HCT116 (cell line): ENCODE measurements around the gene ACSF2. TPM values are rescaled to one million over a fixed set of nuclear protein-coding genes. Genes with fewer than 3 reads are reported as not detected.

Experiments used
- ATAC-seq: fragments of 200-7000 bp; cut with Tn5 transposase; 2 replicates; pipeline ENCODE4 v1.9.1; 2020; ENCODE audit warnings: mild to moderate bottlenecking, moderate library complexity
- BruUV-seq: library from RNA; stranded (reverse); fragments of 400-500 nt; replicated peaks from 2 replicates; lab custom pipeline; 2021; lab: Mats Ljungman, UMichigan
- CTCF ChIA-PET: fragments of 300-600 bp; sonication (Branson Sonifier 250); formaldehyde crosslinking; loops from one replicate; lab custom pipeline; 2021; ENCODE audit warnings: antibody characterized with exemption; lab: Charles Lee
- POLR2A ChIA-PET: fragments of 300-600, 350-600 bp; sonication (Branson Sonifier 250); formaldehyde crosslinking; loops from one replicate; lab custom pipeline; 2021; ENCODE audit warnings: antibody characterized with exemption; lab: Charles Lee
- RAD21 ChIA-PET, 2 experiments: fragments of 300-600 bp; sonication (Branson Sonifier 250); formaldehyde crosslinking; loops; one replicate each; lab custom pipeline; 2023; ENCODE audit warnings: low total read pairs in 2 of 2; ENCODE audit not compliant: uncharacterized antibody in 2 of 2, unreplicated experiment in 2 of 2, low non-redundant PET in 1 of 2; lab: Charles Lee
- DNase-seq: peaks from one replicate; pipeline ENCODE4 v3.0.0-alpha.2; 2010; ENCODE audit warnings: low read depth, low spot score
- H2AFZ ChIP-seq: fragments of 200-600 bp; shearing (Covaris generic), sonication (generic); 2 replicates; pipeline ENCODE4 v1.6.1; 2017; ENCODE audit warnings: low read depth, mixed run types, mixed read lengths, antibody characterized with exemption, low read length; ENCODE audit not compliant: poor library complexity, severe bottlenecking
- H3K27ac ChIP-seq: 2 replicates; pipeline ENCODE4 v1.5.1; 2012; ENCODE audit warnings: low read depth, low read length
- H3K27me3 ChIP-seq: fragments of 200-600 bp; sonication (generic); 2 replicates; pipeline ENCODE4 v1.6.1; 2016; ENCODE audit warnings: mixed run types, low read length, mixed read lengths; ENCODE audit not compliant: insufficient read depth
- H3K36me3 ChIP-seq, 2 experiments: fragments of 200-500 bp in 1 of 2; fragments of 200-600 bp in 1 of 2; sonication (Bioruptor generic) in 1 of 2; sonication (generic) in 1 of 2; 2 replicates each; pipeline versions ENCODE4 v1.5.1 to v1.6.1; 2014 to 2016; ENCODE audit warnings: low read length in 2 of 2, inconsistent platforms in 1 of 2, mixed read lengths in 1 of 2, mixed run types in 1 of 2; ENCODE audit not compliant: insufficient read depth in 2 of 2, control insufficient read depth in 1 of 2
- H3K4me1 ChIP-seq, 2 experiments: fragments of 200-600 bp in 1 of 2; sonication (generic) in 1 of 2; 2 replicates each; pipeline versions ENCODE4 v1.5.1 to v1.6.1; 2012 to 2017; ENCODE audit warnings: low read length in 2 of 2, inconsistent platforms in 1 of 2, mild to moderate bottlenecking in 1 of 2, mixed read lengths in 1 of 2, mixed run types in 1 of 2, moderate library complexity in 1 of 2; ENCODE audit not compliant: insufficient read depth in 2 of 2, control insufficient read depth in 1 of 2
- H3K4me2 ChIP-seq: fragments of 200-600 bp; sonication (generic); 2 replicates; pipeline ENCODE4 v1.6.1; 2017; ENCODE audit warnings: mixed run types, low read length, mixed read lengths
- H3K4me3 ChIP-seq, 2 experiments: fragments of 200-600 bp in 1 of 2; sonication (generic) in 1 of 2; replicated peaks in 1 of 2; 2 replicates each; pipeline ENCODE4 v1.5.1; 2011 to 2016; ENCODE audit warnings: low read length in 2 of 2, control low read depth in 1 of 2, low read depth in 1 of 2, mild to moderate bottlenecking in 1 of 2, mixed read lengths in 1 of 2, mixed run types in 1 of 2
- H3K79me2 ChIP-seq: fragments of 200-600 bp; sonication (generic); 2 replicates; pipeline ENCODE4 v1.6.1; 2017; ENCODE audit warnings: mild to moderate bottlenecking, mixed run types, low read length, moderate library complexity, mixed read lengths; ENCODE audit not compliant: insufficient read depth
- H3K9ac ChIP-seq: fragments of 200-600 bp; sonication (generic); 2 replicates; pipeline ENCODE4 v1.6.1; 2016; ENCODE audit warnings: low read length, mixed read lengths
- H3K9me2 ChIP-seq: fragments of 200-600 bp; sonication (generic), shearing (Covaris generic); 2 replicates; pipeline ENCODE4 v1.6.1; 2017; ENCODE audit warnings: mixed run types, mild to moderate bottlenecking, moderate library complexity; ENCODE audit not compliant: insufficient read depth
- H3K9me3 ChIP-seq, 2 experiments: fragments of 200-500 bp in 1 of 2; fragments of 200-600 bp in 1 of 2; sonication (Bioruptor generic) in 1 of 2; sonication (generic) in 1 of 2; 2 replicates each; pipeline ENCODE4 v1.6.1; 2014 to 2017; ENCODE audit warnings: low read length in 2 of 2, mixed read lengths in 2 of 2, inconsistent platforms in 1 of 2, low read depth in 1 of 2, mild to moderate bottlenecking in 1 of 2, mixed run types in 1 of 2, moderate library complexity in 1 of 2; ENCODE audit not compliant: control insufficient read depth in 1 of 2, insufficient read depth in 1 of 2
- H4K20me1 ChIP-seq: fragments of 200-600 bp; sonication (generic), shearing (Covaris generic); 2 replicates; pipeline ENCODE4 v1.6.1; 2017; ENCODE audit warnings: mixed run types, mild to moderate bottlenecking, moderate library complexity; ENCODE audit not compliant: insufficient read depth
- EZH2 ChIP-seq: fragments of 200-600 bp; sonication (generic); IDR thresholded peaks from 2 replicates; pipeline ENCODE4 v1.6.1; 2017; ENCODE audit warnings: antibody characterized with exemption, mixed run types
- POLR2AphosphoS5 ChIP-seq: IDR thresholded peaks from 2 replicates; pipeline ENCODE4 v1.6.1; 2011; ENCODE audit warnings: mild to moderate bottlenecking, low read depth, low read length, moderate library complexity
- SRF ChIP-seq: IDR thresholded peaks from 2 replicates; pipeline ENCODE4 v1.6.1; 2012; ENCODE audit warnings: low read depth
- YY1 ChIP-seq: IDR thresholded peaks from 2 replicates; pipeline ENCODE4 v1.6.1; 2011; ENCODE audit warnings: low read length, low read depth, moderate library complexity, mild to moderate bottlenecking; ENCODE audit not compliant: insufficient replicate concordance; ENCODE audit errors: extremely low read depth
- intact Hi-C: fragments of 100-400 bp; cut with micrococcal nuclease; formaldehyde crosslinking; loops from 2 replicates; pipeline ENCODE4 v1.10.0; 2022
- total RNA-seq: library from RNA; stranded (reverse); gene quantifications from one replicate; pipeline ENCODE4 v1.2.1, GENCODE V29; 2021; ENCODE audit not compliant: unreplicated experiment
- TF ChIP-seq, protein P1 (sequence below): IDR thresholded peaks from 2 replicates; pipeline ENCODE4 v1.6.1; 2012; ENCODE audit warnings: low read depth

Gene ACSF2
- total RNA-seq, 1 experiment from 2014 or later = 52.4 TPM

DNA sequence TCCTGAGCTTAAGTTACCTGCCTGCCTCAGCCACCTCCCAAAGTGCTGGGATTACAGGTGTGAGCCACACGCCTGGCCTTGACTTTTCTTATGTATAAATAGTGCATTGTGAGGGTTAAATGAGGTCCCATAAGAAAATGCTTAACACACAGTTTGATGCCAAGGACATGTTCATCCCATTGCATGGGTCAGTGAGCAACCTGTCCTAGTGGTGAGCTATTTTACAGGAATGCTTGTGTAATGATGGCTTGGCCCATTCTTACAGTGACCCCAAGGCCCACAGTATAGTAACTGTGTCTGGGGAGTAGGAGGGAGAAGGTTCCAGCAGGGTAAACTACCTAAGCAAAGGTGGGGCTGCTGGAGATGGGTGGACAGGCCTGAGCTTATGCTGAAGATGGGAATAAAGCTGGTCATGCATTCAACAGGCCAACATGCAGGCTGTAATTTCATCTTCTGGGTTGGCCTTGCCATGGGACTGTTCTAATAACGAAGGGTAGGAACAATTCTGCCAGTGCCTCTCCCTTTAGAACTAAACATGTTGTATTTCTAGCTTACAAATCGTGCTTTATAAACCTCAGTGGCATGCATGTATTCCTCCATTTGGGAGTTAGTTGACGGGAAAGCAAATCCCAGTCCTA is 6.2 kb downstream of the ACSF2 start:
- intact Hi-C loops = no loop called here
- Histone ChIP-seq H3K36me3 (no peaks in the 10 kb centered on the region; a peak in 1 of 4 replicates), H3K27me3 (no peaks in the 10 kb centered on the region), H3K9me3 (no peaks in the 10 kb centered on the region), H3K4me2 (no peak overlapping the region), H3K9me2 (no peaks in the 10 kb centered on the region), H3K4me3 (no peak overlapping the region), H2AFZ (no peak overlapping the region), H3K4me1 (peaks cover 3 to 8% of the 10 kb centered on the region in 2 experiments; a peak in 3 of 4 replicates), H4K20me1 (no peaks in the 10 kb centered on the region), H3K27ac (no peak overlapping the region), H3K79me2 (no peaks in the 10 kb centered on the region), H3K9ac (no peak overlapping the region)
- DNase-seq (no peak), ATAC-seq (no peak)
- POLR2A ChIA-PET = no interaction called here
- CTCF ChIA-PET = interaction anchor here (1.3 kb wide), 1 partner anchor 47 kb away, joined by 3 read pairs; no protein-coding TSS in a partner anchor
- TF ChIP-seq SRF (no peak), YY1 (no peak), POLR2AphosphoS5 (no peak), EZH2 (no peak)
- TF ChIP-seq, protein P1, sequence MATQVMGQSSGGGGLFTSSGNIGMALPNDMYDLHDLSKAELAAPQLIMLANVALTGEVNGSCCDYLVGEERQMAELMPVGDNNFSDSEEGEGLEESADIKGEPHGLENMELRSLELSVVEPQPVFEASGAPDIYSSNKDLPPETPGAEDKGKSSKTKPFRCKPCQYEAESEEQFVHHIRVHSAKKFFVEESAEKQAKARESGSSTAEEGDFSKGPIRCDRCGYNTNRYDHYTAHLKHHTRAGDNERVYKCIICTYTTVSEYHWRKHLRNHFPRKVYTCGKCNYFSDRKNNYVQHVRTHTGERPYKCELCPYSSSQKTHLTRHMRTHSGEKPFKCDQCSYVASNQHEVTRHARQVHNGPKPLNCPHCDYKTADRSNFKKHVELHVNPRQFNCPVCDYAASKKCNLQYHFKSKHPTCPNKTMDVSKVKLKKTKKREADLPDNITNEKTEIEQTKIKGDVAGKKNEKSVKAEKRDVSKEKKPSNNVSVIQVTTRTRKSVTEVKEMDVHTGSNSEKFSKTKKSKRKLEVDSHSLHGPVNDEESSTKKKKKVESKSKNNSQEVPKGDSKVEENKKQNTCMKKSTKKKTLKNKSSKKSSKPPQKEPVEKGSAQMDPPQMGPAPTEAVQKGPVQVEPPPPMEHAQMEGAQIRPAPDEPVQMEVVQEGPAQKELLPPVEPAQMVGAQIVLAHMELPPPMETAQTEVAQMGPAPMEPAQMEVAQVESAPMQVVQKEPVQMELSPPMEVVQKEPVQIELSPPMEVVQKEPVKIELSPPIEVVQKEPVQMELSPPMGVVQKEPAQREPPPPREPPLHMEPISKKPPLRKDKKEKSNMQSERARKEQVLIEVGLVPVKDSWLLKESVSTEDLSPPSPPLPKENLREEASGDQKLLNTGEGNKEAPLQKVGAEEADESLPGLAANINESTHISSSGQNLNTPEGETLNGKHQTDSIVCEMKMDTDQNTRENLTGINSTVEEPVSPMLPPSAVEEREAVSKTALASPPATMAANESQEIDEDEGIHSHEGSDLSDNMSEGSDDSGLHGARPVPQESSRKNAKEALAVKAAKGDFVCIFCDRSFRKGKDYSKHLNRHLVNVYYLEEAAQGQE = no peak
- RAD21 ChIA-PET = interaction anchor here in 1 of 2 experiments (0.7 kb wide), 1 partner anchor 354 kb away, joined by 3 read pairs; no protein-coding TSS in a partner anchor
- BruUV-seq = no TSS peak
